Breast epithelium (tissue), 3 donors: ENCODE measurements around the gene DGKI.

ENCODE experiments used
- POLR2A ChIP-seq: fragments of 450-650 bp; IDR thresholded peaks from one replicate; pipeline ENCODE4 v1.6.1; 2016; ENCODE audit warnings: antibody characterized with exemption, mild to moderate bottlenecking, moderate library complexity
- POLR2AphosphoS5 ChIP-seq, 3 donors: sonication (generic); formaldehyde crosslinking; IDR thresholded peaks; one replicate each; pipeline ENCODE4 v1.6.1; 2017; ENCODE audit warnings: antibody characterized with exemption in 3 of 3
- TF ChIP-seq, protein P1 (sequence below), 3 donors: fragments of 450-650 bp; IDR thresholded peaks; one replicate each; pipeline ENCODE4 v1.5.1; 2016 to 2017; ENCODE audit warnings: antibody characterized with exemption in 3 of 3, mild to moderate bottlenecking in 3 of 3, moderate library complexity in 3 of 3

GRCh38 chr7:137789215-137789882 lies 57.4 kb downstream of the DGKI start:
- TF ChIP-seq, protein P1, sequence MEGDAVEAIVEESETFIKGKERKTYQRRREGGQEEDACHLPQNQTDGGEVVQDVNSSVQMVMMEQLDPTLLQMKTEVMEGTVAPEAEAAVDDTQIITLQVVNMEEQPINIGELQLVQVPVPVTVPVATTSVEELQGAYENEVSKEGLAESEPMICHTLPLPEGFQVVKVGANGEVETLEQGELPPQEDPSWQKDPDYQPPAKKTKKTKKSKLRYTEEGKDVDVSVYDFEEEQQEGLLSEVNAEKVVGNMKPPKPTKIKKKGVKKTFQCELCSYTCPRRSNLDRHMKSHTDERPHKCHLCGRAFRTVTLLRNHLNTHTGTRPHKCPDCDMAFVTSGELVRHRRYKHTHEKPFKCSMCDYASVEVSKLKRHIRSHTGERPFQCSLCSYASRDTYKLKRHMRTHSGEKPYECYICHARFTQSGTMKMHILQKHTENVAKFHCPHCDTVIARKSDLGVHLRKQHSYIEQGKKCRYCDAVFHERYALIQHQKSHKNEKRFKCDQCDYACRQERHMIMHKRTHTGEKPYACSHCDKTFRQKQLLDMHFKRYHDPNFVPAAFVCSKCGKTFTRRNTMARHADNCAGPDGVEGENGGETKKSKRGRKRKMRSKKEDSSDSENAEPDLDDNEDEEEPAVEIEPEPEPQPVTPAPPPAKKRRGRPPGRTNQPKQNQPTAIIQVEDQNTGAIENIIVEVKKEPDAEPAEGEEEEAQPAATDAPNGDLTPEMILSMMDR (IDR thresholded peaks at IDR 0.05), result no peak
- TF ChIP-seq POLR2A, result no peak
- no peak for TF ChIP-seq POLR2AphosphoS5 (IDR thresholded peaks at IDR 0.05)
